Right kidney (tissue), 1 donor: ENCODE measurements around the gene TMPRSS13.

Source experiments
- DNase-seq: peaks from one replicate; pipeline ENCODE4 v3.0.0-alpha.2; 2016

Gene TMPRSS13

GRCh38 chr11:117888139-117888566, 41.0 kb downstream of the TMPRSS13 start:
- no peak for DNase-seq

GRCh38 chr11:117887431-117888138, 41.6 kb downstream of the TMPRSS13 start:
- no peak for DNase-seq

GRCh38 chr11:117885777-117886176, 43.4 kb downstream of the TMPRSS13 start:
- DNase-seq, result peak; percentile 41

- no peak for DNase-seq
Measured at GRCh38 chr11:117884994-117885393, 44.2 kb downstream of the TMPRSS13 start.

GRCh38 chr11:117883063-117883462, 46.1 kb downstream of the TMPRSS13 start:
- no peak for DNase-seq

GRCh38 chr11:117882311-117882905, 46.8 kb downstream of the TMPRSS13 start:
- DNase-seq, result no peak

GRCh38 chr11:117881217-117881616, 48.0 kb downstream of the TMPRSS13 start:
- DNase-seq, result no peak

GRCh38 chr11:117879516-117880480, 49.4 kb downstream of the TMPRSS13 start:
- DNase-seq, result no peak

GRCh38 chr11:117878939-117879475, 50.2 kb downstream of the TMPRSS13 start:
- no peak for DNase-seq

GRCh38 chr11:117878314-117878938, 50.8 kb downstream of the TMPRSS13 start:
- no peak for DNase-seq

GRCh38 chr11:117877120-117877784, 52.0 kb downstream of the TMPRSS13 start:
- no peak for DNase-seq

- DNase-seq, result peak; percentile 86
Measured at GRCh38 chr11:117876341-117877119, 52.7 kb downstream of the TMPRSS13 start, which contains the start of gene FXYD6. Gene FXYD6, minus strand, starts transcription at chr11:117876658. Its CDS starts 33,882 bp downstream, at chr11:117842776.

GRCh38 chr11:117876059-117876340, 53.2 kb downstream of the TMPRSS13 start:
- no peak for DNase-seq

GRCh38 chr11:117875382-117876058, 53.7 kb downstream of the TMPRSS13 start:
- DNase-seq, result peak; percentile 62

GRCh38 chr11:117874910-117875381, 54.3 kb downstream of the TMPRSS13 start:
- DNase-seq, result no peak

- DNase-seq, result no peak
Measured at GRCh38 chr11:117874253-117874909, 54.8 kb downstream of the TMPRSS13 start.

GRCh38 chr11:117873828-117874125, 55.4 kb downstream of the TMPRSS13 start:
- DNase-seq, result no peak

GRCh38 chr11:117872975-117873827, 56.0 kb downstream of the TMPRSS13 start:
- no peak for DNase-seq
